Heart right ventricle (tissue), 16 donors: ENCODE measurements around the gene EFCAB6. TPM values are rescaled to one million over a fixed set of nuclear protein-coding genes. Genes with fewer than 3 reads are reported as not detected.

ENCODE experiments used
- ATAC-seq, 8 donors: fragments of 200-7000 bp; cut with Tn5 transposase; one replicate each; pipeline ENCODE4 v1.9.1; 2020; ENCODE audit warnings: mild to moderate bottlenecking in 8 of 8, moderate library complexity in 8 of 8, moderate number of reproducible peaks in 1 of 8
- DNase-seq, 2 donors: peaks; one replicate each; pipeline ENCODE4 v3.0.0-alpha.2; 2020
- H3K27ac ChIP-seq, 10 donors: fragments of 200-600 bp; sonication (generic) in 2 of 10; one replicate each; pipeline versions ENCODE4 v1.5.0 to v1.8.0; 2020 to 2022; ENCODE audit warnings: mild to moderate bottlenecking in 3 of 10
- H3K27me3 ChIP-seq, 7 donors: fragments of 200-600 bp; one replicate each; pipeline ENCODE4 v1.8.0; 2021 to 2022; ENCODE audit warnings: mild to moderate bottlenecking in 2 of 7
- H3K36me3 ChIP-seq, 9 donors: fragments of 200-600 bp; sonication (generic) in 1 of 9; one replicate each; pipeline versions ENCODE4 v1.5.0 to v1.8.0; 2020 to 2022; ENCODE audit warnings: mild to moderate bottlenecking in 2 of 9
- H3K4me1 ChIP-seq, 9 donors: fragments of 200-600 bp; sonication (generic) in 1 of 9; one replicate each; pipeline versions ENCODE4 v1.5.0 to v1.8.0; 2020 to 2022; ENCODE audit warnings: mild to moderate bottlenecking in 4 of 9
- H3K4me3 ChIP-seq, 10 donors: fragments of 200-600 bp; sonication (generic) in 2 of 10; one replicate each; pipeline versions ENCODE4 v1.5.0 to v1.8.0; 2020 to 2022; ENCODE audit warnings: mild to moderate bottlenecking in 7 of 10, moderate library complexity in 2 of 10
- H3K9me3 ChIP-seq, 11 donors: fragments of 200-600 bp in 10 of 11; sonication (generic) in 2 of 11; one replicate each; pipeline versions ENCODE4 v1.5.0 to v1.8.0; 2013 to 2022; ENCODE audit warnings: mild to moderate bottlenecking in 2 of 11, control low read depth in 1 of 11, moderate library complexity in 1 of 11
- CTCF ChIP-seq, 9 donors: fragments of 200-600 bp; sonication (generic) in 2 of 9; IDR thresholded peaks; one replicate each; pipeline versions ENCODE4 v1.5.0 to v1.8.0; 2021 to 2022; ENCODE audit warnings: antibody characterized with exemption in 9 of 9, mild to moderate bottlenecking in 5 of 9, moderate library complexity in 1 of 9
- WGBS, 2 donors: extraction: QIAGEN DNeasy Blood & Tissue Kit; methylation state at CpG; one replicate each; pipeline ENCODE4 v1.1.7; 2013; ENCODE audit warnings: inconsistent platforms in 1 of 2; 5-methylcytosine and 5-hydroxymethylcytosine counted together
- intact Hi-C, 10 donors: fragments of 100-400 bp; cut with DNase I; formaldehyde crosslinking; loops; one replicate each; pipeline versions ENCODE4 v1.11.1 to v1.14.2; 2022
- polyA plus RNA-seq, 2 donors: library from polyadenylated mRNA; stranded (reverse); fragments of 200-250 nt; gene quantifications; one replicate each; pipeline ENCODE4 v1.2.3, GENCODE V29; 2013
- total RNA-seq, 10 donors: library from RNA; stranded (reverse); fragmentation: NEBNext Ultra II Directional in 3 of 10; extraction: Animal tissue kit (Norgen Biotek cat#: 25700) in 3 of 10; gene quantifications; one replicate each; pipeline versions ENCODE4 v1.2.1 to v1.2.4, GENCODE V29; 2021 to 2023
- donor health status: Arrhythmogenic right ventricular cardiomyopathy.
- donor health status: ischemic (EF 13 %, LVEDD 7.1; RV severe dilation, severe dysfunction).
- donor health status: healthy with polysubstance abuse.
- donor health status: DM: no; HTN: yes; CAD: no.
- donor health status: DM: no; HTN: no; CAD: no.
- donor health status: ischemic (EF 25% LVEDD 6.9; RV normal size, moderate dysfunction).
- donor health status: ischemic (EF 25% LVEDD 5.7; RV mildly dilated, moderate dysfunction).
- donor health status: healthy.
- donor health status: DM: yes; HTN: yes; CAD: no.
- donor health status: Ischemic cardiomyopathy.
- donor health status: ischemic (EF 35%, LVEDD 5.7; RV mildly dilated, moderate dysfunction).
- donor health status: nonischemic (EF 11% LVEDD 7.7; RV severe dilation, severe dysfunction).
- donor health status: DM: yes; HTN: yes; CAD: no.
- donor health status: PGD.
- donor health status: ischemic (EF 29% LVEDD 5.4; RV normal size, mild dysfunction).
- donor health status: nonischemic (EF 23%, LVEDD 6.1; RV moderate dilation, normal function).

The EFCAB6 gene
- total and polyA plus RNA-seq, 12 donors = 0.25 to 4.3 (median 1.8) TPM

GRCh38 chr22:43534916-43535315 is 277.2 kb downstream of the EFCAB6 start:
- DNase-seq (no peak), ATAC-seq (no peak)
- Histone ChIP-seq H3K27ac (no peak overlapping the region), H3K4me1 (no peaks in the 10 kb centered on the region), H3K4me3 (no peak overlapping the region), H3K9me3 (peaks cover 0 to 12% (median 0%) of the 10 kb centered on the region in 11 donors), H3K27me3 (peaks cover 0 to 10% (median 0%) of the 10 kb centered on the region in 7 donors), H3K36me3 (peaks cover 0 to 4% (median 0%) of the 10 kb centered on the region in 9 donors)
- 76 to 88% methylated on average over 6 of the region's 6 CpGs for WGBS, 2 donors
- intact Hi-C loops = no loop called here
- no peak for TF ChIP-seq CTCF (IDR thresholded peaks at IDR 0.05)

GRCh38 chr22:43533656-43534428 is 278.3 kb downstream of the EFCAB6 start:
- TF ChIP-seq CTCF (IDR thresholded peaks at IDR 0.05) = no peak

DNA sequence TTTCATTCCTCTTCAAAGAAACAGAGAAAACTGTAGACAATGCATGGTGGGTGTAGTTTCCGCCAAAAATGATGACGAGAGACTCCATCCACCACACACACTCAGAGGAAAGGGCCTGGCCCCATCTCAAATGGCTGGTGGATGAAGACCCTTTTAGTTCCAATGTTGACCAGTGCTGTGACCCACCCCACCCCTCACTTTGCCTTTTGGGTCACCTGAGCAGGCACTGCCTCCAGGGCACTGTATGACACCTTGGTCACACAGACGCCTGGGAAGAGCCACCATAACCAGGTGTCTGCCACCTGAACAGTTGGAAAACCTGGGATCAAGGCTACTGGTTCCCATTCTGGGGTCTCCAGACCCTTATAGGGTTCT is 279.0 kb downstream of the EFCAB6 start:
- no peak overlapping the region for H3K27ac ChIP-seq
- H3K4me1 ChIP-seq = no peaks in the 10 kb centered on the region
- no peak overlapping the region for H3K4me3 ChIP-seq
- ATAC-seq (no peak), DNase-seq (no peak)
- intact Hi-C loops = no loop called here
- no peak for TF ChIP-seq CTCF (IDR thresholded peaks at IDR 0.05)
- peaks cover 0 to 4% (median 0%) of the 10 kb centered on the region in 9 donors for H3K36me3 ChIP-seq
- peaks cover 0 to 12% (median 0%) of the 10 kb centered on the region in 11 donors for H3K9me3 ChIP-seq
- peaks cover 0 to 10% (median 0%) of the 10 kb centered on the region in 7 donors for H3K27me3 ChIP-seq
- WGBS, 2 donors = 90 to 94% methylated on average over 3 of the region's 3 CpGs

More at GRCh38 chr22:43533656-43534428, 278.3 kb downstream of the EFCAB6 start:
- DNase-seq = no peak
- Histone ChIP-seq H3K27ac (no peak overlapping the region), H3K4me3 (no peak overlapping the region), H3K9me3 (peaks cover 0 to 12% (median 0%) of the 10 kb centered on the region in 11 donors), H3K27me3 (peaks cover 0 to 10% (median 0%) of the 10 kb centered on the region in 7 donors), H3K4me1 (no peaks in the 10 kb centered on the region), H3K36me3 (peaks cover 0 to 4% (median 0%) of the 10 kb centered on the region in 9 donors)
- no peak for ATAC-seq
- 86 to 90% methylated on average over 10 of the region's 10 CpGs for WGBS, 2 donors
- intact Hi-C loops = no loop called here

- no peak for TF ChIP-seq CTCF (IDR thresholded peaks at IDR 0.05)
- H3K36me3 ChIP-seq = peaks cover 0 to 4% (median 0%) of the 10 kb centered on the region in 9 donors
- WGBS, 2 donors = 82 to 85% methylated on average over 17 of the region's 17 CpGs
- intact Hi-C loops = no loop called here
- peaks cover 0 to 10% (median 0%) of the 10 kb centered on the region in 7 donors for H3K27me3 ChIP-seq
- no peaks in the 10 kb centered on the region for H3K4me1 ChIP-seq
- H3K9me3 ChIP-seq = peaks cover 0 to 12% (median 0%) of the 10 kb centered on the region in 11 donors
- H3K27ac ChIP-seq = no peak overlapping the region
- H3K4me3 ChIP-seq = no peak overlapping the region
- DNase-seq (no peak), ATAC-seq (no peak)
Observed at GRCh38 chr22:43532301-43533155, 279.6 kb downstream of the EFCAB6 start.
